Progenitor cell of endocrine pancreas (in vitro differentiated cells): ENCODE measurements around the gene RGS3. TPM values are rescaled to one million over a fixed set of nuclear protein-coding genes. Genes with fewer than 3 reads are reported as not detected.

Source experiments
- DNase-seq: peaks from one replicate; pipeline ENCODE4 v3.0.0; 2021; ENCODE audit warnings: low spot score; ENCODE audit not compliant: unreplicated experiment
- H3K27ac Mint-ChIP-seq: 2 replicates; pipeline ENCODE4 v1.8.0; 2021; ENCODE audit warnings: mild to moderate bottlenecking, moderate library complexity, mixed read lengths
- H3K27me3 Mint-ChIP-seq: 2 replicates; pipeline ENCODE4 v1.8.0; 2021; ENCODE audit warnings: mixed read lengths
- H3K36me3 Mint-ChIP-seq: 2 replicates; pipeline ENCODE4 v1.8.0; 2022; ENCODE audit warnings: mixed read lengths; ENCODE audit not compliant: insufficient read depth
- H3K4me1 Mint-ChIP-seq: 2 replicates; pipeline ENCODE4 v1.8.0; 2021; ENCODE audit warnings: low read depth, mixed read lengths
- H3K4me3 Mint-ChIP-seq: 2 replicates; pipeline ENCODE4 v1.8.0; 2021; ENCODE audit warnings: low read depth, mild to moderate bottlenecking, moderate library complexity, mixed read lengths
- H3K9me3 Mint-ChIP-seq: 2 replicates; pipeline ENCODE4 v1.8.0; 2021; ENCODE audit warnings: low read depth, mixed read lengths
- total RNA-seq: library from RNA; stranded (reverse); gene quantifications from 2 replicates; pipeline ENCODE4 v1.2.1, GENCODE V29; 2021
- TF ChIP-seq, protein P1 (sequence below): fragments of 200-600 bp; sonication (generic); IDR thresholded peaks from one replicate; pipeline ENCODE4 v1.5.0; 2021; ENCODE audit warnings: antibody characterized with exemption, mild to moderate bottlenecking; ENCODE audit not compliant: unreplicated experiment

RGS3 gene
- total RNA-seq, 1 donor from 2014 or later, result 39.3 TPM

DNA sequence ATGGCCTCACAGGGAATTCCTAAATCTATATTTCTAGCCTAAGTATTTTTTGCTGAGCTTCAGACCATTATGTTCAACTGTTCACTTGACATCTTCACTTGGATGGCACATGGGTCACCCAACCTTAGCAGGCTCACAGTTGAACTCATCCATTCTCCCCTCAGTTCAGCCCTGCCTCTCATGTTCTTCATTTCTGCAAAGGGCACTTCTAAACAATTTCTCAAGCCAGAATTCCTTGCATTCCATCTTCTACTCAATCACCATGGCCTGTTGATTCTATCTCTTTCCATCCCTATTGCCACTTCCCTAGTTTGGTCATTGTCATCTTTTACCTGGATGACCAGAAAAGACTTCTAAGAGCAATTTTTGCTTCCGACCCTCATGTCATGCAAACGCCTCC lies 7.3 kb upstream of the RGS3 start:
- DNase-seq, result no peak
- H3K27me3 Mint-ChIP-seq, result peaks cover 4% of the 10 kb centered on the region
- H3K4me3 Mint-ChIP-seq, result peak overlapping the region; percentile 14
- H3K27ac Mint-ChIP-seq, result peak overlapping the region; percentile 96
- H3K4me1 Mint-ChIP-seq, result peaks cover 21% of the 10 kb centered on the region
- no peaks in the 10 kb centered on the region for H3K36me3 Mint-ChIP-seq
- H3K9me3 Mint-ChIP-seq, result no peaks in the 10 kb centered on the region
- TF ChIP-seq, protein P1, sequence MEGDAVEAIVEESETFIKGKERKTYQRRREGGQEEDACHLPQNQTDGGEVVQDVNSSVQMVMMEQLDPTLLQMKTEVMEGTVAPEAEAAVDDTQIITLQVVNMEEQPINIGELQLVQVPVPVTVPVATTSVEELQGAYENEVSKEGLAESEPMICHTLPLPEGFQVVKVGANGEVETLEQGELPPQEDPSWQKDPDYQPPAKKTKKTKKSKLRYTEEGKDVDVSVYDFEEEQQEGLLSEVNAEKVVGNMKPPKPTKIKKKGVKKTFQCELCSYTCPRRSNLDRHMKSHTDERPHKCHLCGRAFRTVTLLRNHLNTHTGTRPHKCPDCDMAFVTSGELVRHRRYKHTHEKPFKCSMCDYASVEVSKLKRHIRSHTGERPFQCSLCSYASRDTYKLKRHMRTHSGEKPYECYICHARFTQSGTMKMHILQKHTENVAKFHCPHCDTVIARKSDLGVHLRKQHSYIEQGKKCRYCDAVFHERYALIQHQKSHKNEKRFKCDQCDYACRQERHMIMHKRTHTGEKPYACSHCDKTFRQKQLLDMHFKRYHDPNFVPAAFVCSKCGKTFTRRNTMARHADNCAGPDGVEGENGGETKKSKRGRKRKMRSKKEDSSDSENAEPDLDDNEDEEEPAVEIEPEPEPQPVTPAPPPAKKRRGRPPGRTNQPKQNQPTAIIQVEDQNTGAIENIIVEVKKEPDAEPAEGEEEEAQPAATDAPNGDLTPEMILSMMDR, result no peak

DNA sequence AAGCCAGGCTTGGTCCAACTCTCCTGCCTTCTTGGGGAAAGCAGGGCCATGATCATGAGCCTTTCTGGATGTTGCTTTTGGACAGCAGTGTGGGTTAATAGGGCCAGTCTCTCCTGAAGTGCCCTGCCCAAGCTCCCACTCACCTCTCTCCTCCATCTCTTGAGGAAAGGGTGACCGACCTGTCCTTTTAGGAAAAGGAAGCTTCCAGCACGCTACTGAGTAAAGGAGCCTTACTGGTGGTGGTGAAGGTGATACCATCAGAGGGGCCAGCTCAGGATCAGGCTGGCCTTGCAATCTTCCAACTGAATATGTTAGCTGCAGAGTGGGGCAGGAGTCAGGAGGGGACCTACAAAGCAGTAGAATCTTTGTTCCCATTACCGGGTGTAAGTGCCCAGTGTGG lies 2.2 kb upstream of the RGS3 start:
- TF ChIP-seq, protein P1, result no peak
- Mint-ChIP-seq H3K4me3 (no peak overlapping the region), H3K36me3 (no peaks in the 10 kb centered on the region), H3K27me3 (peaks cover 16% of the 10 kb centered on the region), H3K9me3 (no peaks in the 10 kb centered on the region), H3K4me1 (peaks cover 30% of the 10 kb centered on the region), H3K27ac (no peak overlapping the region)
- no peak for DNase-seq

- no peaks in the 10 kb centered on the region for H3K9me3 Mint-ChIP-seq
- peaks cover 16% of the 10 kb centered on the region for H3K27me3 Mint-ChIP-seq
- no peaks in the 10 kb centered on the region for H3K36me3 Mint-ChIP-seq
- TF ChIP-seq, protein P1, result no peak
- H3K4me1 Mint-ChIP-seq, result peaks cover 28% of the 10 kb centered on the region
- H3K27ac Mint-ChIP-seq, result no peak overlapping the region
- no peak for DNase-seq
- H3K4me3 Mint-ChIP-seq, result no peak overlapping the region
Measured at GRCh38 chr9:113461943-113462342, 1.6 kb upstream of the RGS3 start.

DNA sequence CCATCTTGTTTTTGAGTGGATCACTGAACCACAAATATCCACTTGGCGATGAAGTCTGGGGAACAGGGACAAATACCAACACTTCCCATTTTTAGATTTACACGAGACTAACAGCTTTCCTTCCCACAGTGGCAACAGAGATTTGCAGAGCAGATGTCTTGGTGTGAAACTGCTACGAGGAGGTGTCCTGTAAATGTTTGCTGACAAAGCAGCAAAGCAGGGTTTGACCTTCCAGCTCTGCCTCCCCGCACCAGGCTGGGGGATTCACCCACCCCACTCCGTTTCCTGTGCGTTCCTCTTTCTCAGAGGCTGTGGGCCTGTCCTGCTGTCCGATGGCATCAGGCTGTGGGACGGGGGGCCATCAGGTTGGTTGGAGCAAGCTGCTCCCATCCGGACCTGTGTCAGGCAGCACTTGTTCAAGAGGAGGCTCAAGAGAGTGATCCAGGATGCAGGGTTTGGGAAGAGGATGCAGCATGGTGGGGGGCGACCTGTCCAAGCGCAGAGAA lies 693 bp upstream of the RGS3 start:
- H3K9me3 Mint-ChIP-seq, result no peaks in the 10 kb centered on the region
- DNase-seq, result no peak
- peaks cover 24% of the 10 kb centered on the region for H3K4me1 Mint-ChIP-seq
- peaks cover 2% of the 10 kb centered on the region for H3K36me3 Mint-ChIP-seq
- no peak overlapping the region for H3K27ac Mint-ChIP-seq
- H3K4me3 Mint-ChIP-seq, result peak overlapping the region; percentile 32
- TF ChIP-seq, protein P1, result no peak
- peaks cover 16% of the 10 kb centered on the region for H3K27me3 Mint-ChIP-seq

- no peak for DNase-seq
- Mint-ChIP-seq H3K4me1 (peaks cover 31% of the 10 kb centered on the region), H3K27me3 (peaks cover 16% of the 10 kb centered on the region), H3K4me3 (peak overlapping the region; percentile 77), H3K9me3 (no peaks in the 10 kb centered on the region), H3K27ac (no peak overlapping the region), H3K36me3 (peaks cover 2% of the 10 kb centered on the region)
- TF ChIP-seq, protein P1, result no peak
Measured at GRCh38 chr9:113464286-113464660, 746 bp downstream of the RGS3 start.
